ENCODE measurements around the gene PLCB1.

GRCh38 chr20:8854571-8854970, 722.5 kb downstream of the PLCB1 start:
- TF ChIP-seq CTCF (IDR thresholded peaks at IDR 0.05; ENCODE audit: borderline replicate concordance, extremely low read depth, low read length, poor library complexity, severe bottlenecking), result no peak
- no peak for TF ChIP-seq EZH2 (IDR thresholded peaks at IDR 0.05; ENCODE audit: borderline replicate concordance, low read depth, low read length, severe bottlenecking)
